PC-9 (cell line): ENCODE measurements around the gene TCP11. TPM values are rescaled to one million over a fixed set of nuclear protein-coding genes. Genes with fewer than 3 reads are reported as not detected.
A peak's percentile ranks its signal among the peaks of the same experiment; 100 is the strongest.

Experiments used
- Bru-seq: library from RNA; stranded (reverse); fragments of 400-500 nt; gene quantifications from one replicate; lab custom pipeline; 2021; lab: Mats Ljungman, UMichigan
- BruChase-seq, 2 experiments: library from RNA; stranded (reverse); fragments of 400-500 nt; gene quantifications; one replicate each; lab custom pipeline; 2021; lab: Mats Ljungman, UMichigan
- BruUV-seq: library from RNA; stranded (reverse); fragments of 400-500 nt; replicated peaks from 2 replicates; lab custom pipeline; 2021; lab: Mats Ljungman, UMichigan
- CTCF ChIA-PET: fragments of 300-600 bp; sonication (Branson Sonifier 250); formaldehyde crosslinking; loops from one replicate; lab custom pipeline; 2022; ENCODE audit warnings: antibody characterized with exemption; lab: Charles Lee
- POLR2A ChIA-PET: fragments of 300-600 bp; sonication (Branson Sonifier 250); formaldehyde crosslinking; loops from one replicate; lab custom pipeline; 2022; ENCODE audit warnings: antibody characterized with exemption; ENCODE audit not compliant: unreplicated experiment; lab: Charles Lee
- DNase-seq, 2 experiments: peaks; one replicate each; pipeline versions ENCODE4 v3.0.0 to v3.0.0-alpha.2; 2015 to 2022; ENCODE audit warnings: mixed read lengths in 1 of 2
- H2AFZ ChIP-seq: fragments of 200-600 bp; sonication (generic); 2 replicates; pipeline ENCODE4 v1.8.1; 2017; ENCODE audit warnings: antibody characterized with exemption
- H3F3A ChIP-seq: fragments of 200-600 bp; sonication (generic); 2 replicates; pipeline ENCODE4 v1.8.1; 2017; ENCODE audit warnings: antibody characterized with exemption, mild to moderate bottlenecking, low read depth; ENCODE audit not compliant: insufficient read depth
- H3K27ac ChIP-seq: fragments of 200-600 bp; sonication (generic); 2 replicates; pipeline ENCODE4 v1.6.1; 2016; ENCODE audit warnings: mixed run types
- H3K27me3 ChIP-seq: fragments of 200-600 bp; sonication (generic); 2 replicates; pipeline ENCODE4 v1.6.1; 2016; ENCODE audit warnings: low read depth, mixed run types; ENCODE audit not compliant: insufficient read depth
- H3K36me3 ChIP-seq: fragments of 200-600 bp; sonication (generic); 2 replicates; pipeline ENCODE4 v1.6.1; 2016; ENCODE audit warnings: low read depth, mixed run types
- H3K4me1 ChIP-seq: fragments of 200-600 bp; sonication (generic); replicated peaks from 2 replicates; pipeline ENCODE4 v1.6.1; 2016; ENCODE audit warnings: mixed run types; ENCODE audit not compliant: insufficient read depth
- H3K4me2 ChIP-seq: fragments of 200-600 bp; sonication (generic); 2 replicates; pipeline ENCODE4 v1.6.1; 2017; ENCODE audit warnings: mixed run types
- H3K4me3 ChIP-seq: fragments of 200-600 bp; sonication (generic); 2 replicates; pipeline ENCODE4 v1.6.1; 2016; ENCODE audit warnings: mixed run types
- H3K79me2 ChIP-seq: fragments of 200-600 bp; sonication (generic); 2 replicates; pipeline ENCODE4 v1.6.1; 2017; ENCODE audit warnings: low read depth, mixed run types
- H3K9me2 ChIP-seq: fragments of 200-600 bp; sonication (generic); 2 replicates; pipeline ENCODE4 v1.8.1; 2017; ENCODE audit warnings: mild to moderate bottlenecking; ENCODE audit not compliant: insufficient read depth
- H3K9me3 ChIP-seq: fragments of 200-600 bp; sonication (generic); 2 replicates; pipeline ENCODE4 v1.8.1; 2016; ENCODE audit warnings: low read depth; ENCODE audit not compliant: insufficient read depth
- H4K20me1 ChIP-seq: fragments of 200-600 bp; sonication (generic); 2 replicates; pipeline ENCODE4 v1.8.1; 2017; ENCODE audit not compliant: insufficient read depth
- CTCF ChIP-seq: fragments of 200-600 bp; sonication (generic); conservative IDR thresholded peaks from 2 replicates; pipeline ENCODE4 v1.6.1; 2017; ENCODE audit warnings: mixed run types, antibody characterized with exemption, mild to moderate bottlenecking, moderate library complexity
- EZH2 ChIP-seq: fragments of 200-600 bp; sonication (generic); IDR thresholded peaks from 2 replicates; pipeline ENCODE4 v1.8.0; 2017; ENCODE audit warnings: antibody characterized with exemption, low read depth
- intact Hi-C: fragments of 100-400 bp; cut with micrococcal nuclease; formaldehyde crosslinking; loops from one replicate; pipeline ENCODE4 v1.10.0; 2022; ENCODE audit not compliant: unreplicated experiment
- long read RNA-seq: library from polyadenylated mRNA; stranded (forward); transcript quantifications from one replicate; pipeline ENCODE4 v2.0.0, GENCODE V29; 2022
- total RNA-seq: library from RNA; stranded (reverse); gene quantifications from 2 replicates; pipeline ENCODE4 v1.2.3, GENCODE V29; 2021

TCP11 gene
- total RNA-seq (not detected in 2 replicates), Bru-seq, nascent RNA (percentile 3 among the genes with signal in this experiment), BruChase-seq, experiment 1, labeled RNA remaining after a 2-hour chase (percentile 3 among the genes with signal in this experiment), BruChase-seq, experiment 2, labeled RNA remaining after a 6-hour chase (not detected)
- long read RNA-seq = 0 reads

- no peaks in the 10 kb centered on the region for H3K9me3 ChIP-seq
- no peaks in the 10 kb centered on the region for H4K20me1 ChIP-seq
- H3K79me2 ChIP-seq = no peaks in the 10 kb centered on the region
- no peak for DNase-seq
- no peak within 1 kb of the TSS for H2AFZ ChIP-seq
- H3K9me2 ChIP-seq = no peaks in the 10 kb centered on the region
- intact Hi-C loops = loop anchor here (5.0 to 10.0 kb wide), 5 partner anchors 266 to 894 kb away; partner anchors contain the start of genes PACSIN1 and SMIM29
- H3K27me3 ChIP-seq = no peaks in the 10 kb centered on the region
- CTCF ChIA-PET = no interaction called here
- no peaks in the 10 kb centered on the region for H3K36me3 ChIP-seq
- BruUV-seq = no TSS peak
- no peak within 1 kb of the TSS for H3K4me3 ChIP-seq
- POLR2A ChIA-PET = no interaction called here
- H3K4me2 ChIP-seq = no peak within 1 kb of the TSS
- H3F3A ChIP-seq = peaks cover 13% of the 10 kb centered on the region; the same call in 1 of the 2 replicates
- TF ChIP-seq CTCF (no peak), EZH2 (no peak)
- H3K4me1 ChIP-seq = peaks cover 17% of the 10 kb centered on the region
- no peak within 1 kb of the TSS for H3K27ac ChIP-seq
Observed at GRCh38 chr6:35141007-35141655, at the start of gene TCP11. Gene TCP11, minus strand, starts transcription at chr6:35141339. Its CDS starts 469 bp downstream, at chr6:35140870.

GRCh38 chr6:35190306-35190705, 49.2 kb upstream of the TCP11 start:
- H3K36me3 ChIP-seq = no peaks in the 10 kb centered on the region
- ChIA-PET CTCF (no interaction called here), POLR2A (no interaction called here)
- H3K4me2 ChIP-seq = no peak overlapping the region
- TF ChIP-seq EZH2 = no peak
- TF ChIP-seq CTCF = no peak
- H3K9me3 ChIP-seq = no peaks in the 10 kb centered on the region
- no peak overlapping the region for H3K4me3 ChIP-seq
- no peak for DNase-seq
- H3K4me1 ChIP-seq = peaks cover 30% of the 10 kb centered on the region
- BruUV-seq = no TSS peak
- H3K79me2 ChIP-seq = no peaks in the 10 kb centered on the region
- peaks cover 14% of the 10 kb centered on the region for H3F3A ChIP-seq
- no peaks in the 10 kb centered on the region for H4K20me1 ChIP-seq
- no peaks in the 10 kb centered on the region for H3K27me3 ChIP-seq
- no peak overlapping the region for H3K27ac ChIP-seq
- no peak overlapping the region for H2AFZ ChIP-seq
- H3K9me2 ChIP-seq = no peaks in the 10 kb centered on the region
- intact Hi-C loops = no loop called here

GRCh38 chr6:35188886-35189285, 47.7 kb upstream of the TCP11 start:
- POLR2A ChIA-PET = no interaction called here
- DNase-seq = no peak

More at GRCh38 chr6:35188886-35189285, 47.7 kb upstream of the TCP11 start:
- Histone ChIP-seq H4K20me1 (no peaks in the 10 kb centered on the region), H2AFZ (no peak overlapping the region), H3K27ac (no peak overlapping the region), H3K9me3 (no peaks in the 10 kb centered on the region), H3K4me3 (no peak overlapping the region), H3K27me3 (no peaks in the 10 kb centered on the region), H3K9me2 (no peaks in the 10 kb centered on the region), H3K36me3 (no peaks in the 10 kb centered on the region), H3K79me2 (no peaks in the 10 kb centered on the region), H3F3A (peaks cover 27% of the 10 kb centered on the region), H3K4me1 (peaks cover 44% of the 10 kb centered on the region), H3K4me2 (no peak overlapping the region)
- TF ChIP-seq CTCF (no peak), EZH2 (no peak)
- intact Hi-C loops = no loop called here
- BruUV-seq = no TSS peak
- CTCF ChIA-PET = no interaction called here
